Subcutaneous adipose tissue (tissue), 4 donors: ENCODE results near the gene NUBP2. TPM values are rescaled to one million over a fixed set of nuclear protein-coding genes. Genes with fewer than 3 reads are reported as not detected.

Experiments
- CTCF ChIP-seq: fragments of 450-650 bp; IDR thresholded peaks from one replicate; pipeline ENCODE4 v1.5.1; 2016; ENCODE audit warnings: low read depth, mild to moderate bottlenecking, control low read depth, antibody characterized with exemption, moderate library complexity
- total RNA-seq, 4 donors: library from RNA; depleted of rRNA; stranded (reverse); fragments of >200 nt; gene quantifications; one replicate each; pipeline ENCODE4 v1.1.0, GENCODE V29; 2016

NUBP2 gene
- total RNA-seq, 4 donors from 2014 or later: 17.0 to 77.2 (median 49.7) TPM

DNA sequence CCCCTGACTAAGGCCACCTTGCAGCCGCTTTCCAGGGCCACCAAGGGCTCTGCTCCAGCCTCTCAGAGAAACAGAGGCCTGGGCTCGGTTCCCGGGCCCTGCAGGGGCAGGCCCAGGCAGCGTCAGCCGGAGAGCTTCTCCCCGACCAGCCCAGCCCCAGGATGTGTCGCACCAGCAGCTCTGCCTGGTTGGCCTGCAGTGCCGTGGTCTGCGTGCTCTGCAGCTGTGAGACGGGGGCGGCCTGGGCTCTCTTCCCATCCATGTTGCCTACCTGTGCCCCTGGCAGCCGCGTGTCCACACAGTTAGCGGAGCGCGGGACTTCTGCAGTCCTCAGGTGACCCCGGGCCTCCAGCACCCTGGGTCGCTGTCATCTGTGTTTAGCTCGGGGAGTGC lies 5.9 kb downstream of the NUBP2 start:
- TF ChIP-seq CTCF: no peak

- no peak for TF ChIP-seq CTCF
Measured at GRCh38 chr16:1789643-1790045, 6.9 kb downstream of the NUBP2 start.

DNA sequence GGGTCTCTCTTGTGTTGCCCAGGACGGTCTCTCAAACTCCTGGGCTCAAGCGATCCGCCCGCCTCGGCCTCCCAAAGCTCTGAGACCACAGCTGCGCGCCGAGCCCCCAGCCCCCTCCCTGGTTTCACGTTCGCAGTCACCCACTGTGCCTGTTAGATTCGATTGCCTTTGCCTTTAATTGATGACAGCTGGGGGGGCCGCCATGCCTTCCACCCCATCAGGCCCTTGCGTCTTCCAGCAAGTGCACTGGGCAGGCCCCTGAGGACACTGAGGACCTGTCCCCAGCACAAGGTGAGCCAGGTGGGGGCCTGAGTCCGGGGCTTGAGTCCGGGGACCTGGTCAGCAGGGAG lies 7.5 kb downstream of the NUBP2 start:
- no peak for TF ChIP-seq CTCF

GRCh38 chr16:1790611-1791255 lies 8.0 kb downstream of the NUBP2 start:
- TF ChIP-seq CTCF: no peak

GRCh38 chr16:1791256-1791942 lies 8.6 kb downstream of the NUBP2 start:
- TF ChIP-seq CTCF: no peak

GRCh38 chr16:1791943-1792812 lies 9.4 kb downstream of the NUBP2 start:
- no peak for TF ChIP-seq CTCF
